HG02885 (cell line): ENCODE results near the gene CACNA1E.
"Not testable (repeated sequence)": the region's sequence is repeated elsewhere in the genome, so short reads cannot be mapped to it uniquely, and the experiment has no call there.

Experiments used
- ATAC-seq: cut with Tn5 transposase; IDR thresholded peaks from one replicate; pipeline ENCODE4 v1.9.1; 2021; ENCODE audit warnings: mild to moderate bottlenecking; ENCODE audit not compliant: unreplicated experiment, poor library complexity

Gene CACNA1E

GRCh38 chr1:181513786-181514297 lies 30.5 kb downstream of the CACNA1E start:
- no peak for ATAC-seq

GRCh38 chr1:181514298-181515290 lies 31.3 kb downstream of the CACNA1E start:
- peak; percentile 80 for ATAC-seq

- ATAC-seq, result no peak
Measured at GRCh38 chr1:181516706-181517105, 33.4 kb downstream of the CACNA1E start.

GRCh38 chr1:181517181-181517875 lies 34.0 kb downstream of the CACNA1E start:
- ATAC-seq, result no peak

- ATAC-seq, result no peak
Measured at GRCh38 chr1:181518152-181518551, 34.8 kb downstream of the CACNA1E start.

- no peak for ATAC-seq
Measured at GRCh38 chr1:181522864-181523263, 39.5 kb downstream of the CACNA1E start.

- ATAC-seq, result no peak
Measured at GRCh38 chr1:181525104-181525721, 41.9 kb downstream of the CACNA1E start.

- ATAC-seq, result not testable (repeated sequence)
Measured at GRCh38 chr1:181528241-181528640, 44.9 kb downstream of the CACNA1E start.

GRCh38 chr1:181531441-181531840 lies 48.1 kb downstream of the CACNA1E start:
- ATAC-seq, result no peak

- no peak for ATAC-seq
Measured at GRCh38 chr1:181531951-181532600, 48.8 kb downstream of the CACNA1E start.

- ATAC-seq, result no peak
Measured at GRCh38 chr1:181538836-181539235, 55.5 kb downstream of the CACNA1E start.

- ATAC-seq, result no peak
Measured at GRCh38 chr1:181541458-181541857, 58.1 kb downstream of the CACNA1E start.

GRCh38 chr1:181541947-181542346 lies 58.6 kb downstream of the CACNA1E start:
- no peak for ATAC-seq

- not testable (repeated sequence) for ATAC-seq
Measured at GRCh38 chr1:181542406-181542805, 59.1 kb downstream of the CACNA1E start.

GRCh38 chr1:181545395-181545794 lies 62.1 kb downstream of the CACNA1E start:
- ATAC-seq, result no peak

- ATAC-seq, result no peak
Measured at GRCh38 chr1:181548497-181548896, 65.2 kb downstream of the CACNA1E start.

GRCh38 chr1:181551249-181551648 lies 67.9 kb downstream of the CACNA1E start:
- no peak for ATAC-seq

GRCh38 chr1:181551754-181552153 lies 68.4 kb downstream of the CACNA1E start:
- no peak for ATAC-seq

- ATAC-seq, result no peak
Measured at GRCh38 chr1:181554465-181554864, 71.1 kb downstream of the CACNA1E start.

GRCh38 chr1:181556631-181557030 lies 73.3 kb downstream of the CACNA1E start:
- ATAC-seq, result no peak
